Measurements from ENCODE around the gene DNAAF1.
"Not testable (repeated sequence)": the region's sequence is repeated elsewhere in the genome, so short reads cannot be mapped to it uniquely, and the experiment has no call there.

The DNAAF1 gene

GRCh38 chr16:84144859-84145639 is at the start of gene DNAAF1, which contains the start of gene HSDL1:
Gene DNAAF1, plus strand, starts transcription at chr16:84145308. Its CDS starts 133 bp downstream, at chr16:84145441.
Gene HSDL1, minus strand, starts transcription at chr16:84145177. Its CDS starts 13,856 bp downstream, at chr16:84131321.
- DNase-seq (ENCODE audit: low read depth in 2 of 2): peak; percentile 91 to 92

GRCh38 chr16:84095466-84095865 is 49.6 kb upstream of the DNAAF1 start:
- DNase-seq (ENCODE audit: low read depth in 2 of 2): no peak

- DNase-seq (ENCODE audit: low read depth in 2 of 2): no peak
These were observed 48.6 kb upstream of the DNAAF1 start for GRCh38 chr16:84096447-84097005.

- DNase-seq (ENCODE audit: low read depth in 2 of 2): no peak
These were observed 46.2 kb upstream of the DNAAF1 start for GRCh38 chr16:84098939-84099338.

DNA sequence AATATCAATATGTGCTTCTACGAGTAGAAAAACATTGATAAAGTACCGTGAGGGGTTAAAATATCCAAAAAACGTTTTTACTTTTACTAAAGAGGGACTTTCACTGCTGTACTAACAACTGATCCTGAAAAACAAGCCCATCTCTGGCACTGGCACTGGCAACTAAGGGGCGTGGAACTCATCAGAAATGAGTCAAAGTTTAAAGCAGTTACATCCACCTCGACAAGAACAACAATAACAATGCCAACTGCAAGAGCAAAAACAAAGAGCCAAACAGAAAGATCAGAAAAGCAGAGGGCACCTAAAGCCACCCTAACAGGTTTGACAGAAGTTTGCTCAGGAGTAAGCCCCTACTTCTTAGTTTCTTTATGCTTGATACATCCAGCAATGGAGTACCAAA is 41.4 kb upstream of the DNAAF1 start:
- DNase-seq (ENCODE audit: low read depth in 2 of 2): no peak

DNA sequence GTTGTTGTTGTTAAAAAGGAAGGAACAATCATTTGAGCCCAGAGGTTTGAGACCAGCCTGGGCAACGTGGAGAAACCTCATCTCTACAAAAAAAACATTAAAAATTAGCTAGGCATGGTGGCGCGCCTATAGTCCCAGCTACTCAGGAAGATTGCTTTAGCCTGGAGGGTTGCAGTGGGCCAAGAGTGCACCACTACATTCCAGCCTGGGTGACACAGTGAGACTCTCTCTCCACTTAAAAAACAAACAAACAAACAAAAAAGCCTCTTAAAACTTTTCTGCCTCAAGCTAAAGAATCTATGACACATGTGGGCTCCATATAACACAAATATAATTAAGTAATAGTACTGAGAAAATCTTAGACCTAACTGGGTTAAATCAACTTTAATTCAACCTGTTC is 40.9 kb upstream of the DNAAF1 start:
- DNase-seq (ENCODE audit: low read depth in 2 of 2): no peak

DNA sequence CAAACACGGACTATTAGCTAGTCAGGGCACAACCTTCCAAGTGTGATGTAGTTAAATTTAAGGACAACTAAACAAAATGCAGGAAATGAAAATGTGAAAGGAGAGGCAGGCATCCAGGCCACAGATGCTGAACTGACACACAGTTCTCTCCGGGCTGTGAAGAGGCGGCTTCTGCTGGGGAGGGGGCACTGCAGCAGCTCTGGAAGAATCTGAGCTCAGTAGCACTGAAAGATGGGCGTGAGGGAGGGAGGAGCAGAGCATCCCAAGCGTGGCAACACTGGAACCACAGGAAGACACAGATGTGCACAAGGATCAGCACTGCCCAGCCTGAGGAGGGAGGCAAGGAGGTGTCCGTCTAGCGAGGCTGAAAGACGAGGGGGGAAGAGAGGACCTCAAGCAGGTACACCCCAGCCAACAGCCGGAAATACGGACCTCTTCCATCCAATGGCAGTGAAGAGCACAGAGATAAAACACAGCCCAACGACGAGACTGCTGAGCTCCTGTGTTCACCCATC is 39.8 kb upstream of the DNAAF1 start:
- no peak for DNase-seq (ENCODE audit: low read depth in 2 of 2)

GRCh38 chr16:84105948-84106740 is 39.0 kb upstream of the DNAAF1 start:
- DNase-seq (ENCODE audit: low read depth in 2 of 2): no peak

DNA sequence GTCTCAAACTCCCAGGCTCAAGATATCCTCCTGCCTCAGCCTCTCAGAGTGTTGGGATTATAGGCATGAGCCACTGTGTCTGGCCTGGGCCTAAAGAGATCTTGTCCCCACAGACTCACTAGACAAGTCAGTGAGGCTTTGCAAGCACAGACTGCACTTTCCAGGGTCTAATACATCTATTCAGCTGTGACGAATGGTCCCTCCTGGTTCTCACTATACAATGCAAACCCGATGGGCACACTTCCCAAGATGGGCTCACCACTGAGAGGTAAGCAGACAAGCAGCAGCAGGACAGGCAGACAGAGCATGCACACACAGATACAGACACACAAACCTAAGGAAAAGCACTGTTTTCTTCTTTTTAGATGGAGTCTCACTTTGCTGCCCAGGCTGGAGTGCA is 37.2 kb upstream of the DNAAF1 start:
- no peak for DNase-seq (ENCODE audit: low read depth in 2 of 2)

- DNase-seq (ENCODE audit: low read depth in 2 of 2): no peak
These were observed 35.3 kb upstream of the DNAAF1 start for GRCh38 chr16:84109598-84110335.

DNA sequence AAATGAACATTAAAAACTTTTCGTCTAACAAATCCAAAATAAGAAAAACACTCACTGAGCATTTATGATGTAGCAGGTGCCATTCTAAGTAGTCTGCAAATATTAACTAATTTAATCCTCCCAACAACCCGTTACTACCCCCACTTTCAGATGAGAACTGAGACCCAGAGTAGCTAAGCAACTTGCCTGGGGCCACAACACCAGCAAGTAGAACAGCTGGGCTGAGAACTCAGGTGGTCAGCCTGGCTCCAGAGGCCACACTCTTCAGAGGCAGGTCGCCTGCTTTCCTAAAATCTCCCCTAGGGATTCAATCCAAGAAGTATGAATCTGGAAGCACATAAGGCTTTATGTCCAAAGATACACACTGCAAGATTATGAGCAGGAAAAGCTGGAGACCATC is 34.6 kb upstream of the DNAAF1 start:
- DNase-seq (ENCODE audit: low read depth in 2 of 2): no peak

GRCh38 chr16:84111525-84111924 is 33.6 kb upstream of the DNAAF1 start:
- DNase-seq (ENCODE audit: low read depth in 2 of 2): no peak

GRCh38 chr16:84111949-84112348 is 33.2 kb upstream of the DNAAF1 start:
- DNase-seq (ENCODE audit: low read depth in 2 of 2): not testable (repeated sequence)

DNA sequence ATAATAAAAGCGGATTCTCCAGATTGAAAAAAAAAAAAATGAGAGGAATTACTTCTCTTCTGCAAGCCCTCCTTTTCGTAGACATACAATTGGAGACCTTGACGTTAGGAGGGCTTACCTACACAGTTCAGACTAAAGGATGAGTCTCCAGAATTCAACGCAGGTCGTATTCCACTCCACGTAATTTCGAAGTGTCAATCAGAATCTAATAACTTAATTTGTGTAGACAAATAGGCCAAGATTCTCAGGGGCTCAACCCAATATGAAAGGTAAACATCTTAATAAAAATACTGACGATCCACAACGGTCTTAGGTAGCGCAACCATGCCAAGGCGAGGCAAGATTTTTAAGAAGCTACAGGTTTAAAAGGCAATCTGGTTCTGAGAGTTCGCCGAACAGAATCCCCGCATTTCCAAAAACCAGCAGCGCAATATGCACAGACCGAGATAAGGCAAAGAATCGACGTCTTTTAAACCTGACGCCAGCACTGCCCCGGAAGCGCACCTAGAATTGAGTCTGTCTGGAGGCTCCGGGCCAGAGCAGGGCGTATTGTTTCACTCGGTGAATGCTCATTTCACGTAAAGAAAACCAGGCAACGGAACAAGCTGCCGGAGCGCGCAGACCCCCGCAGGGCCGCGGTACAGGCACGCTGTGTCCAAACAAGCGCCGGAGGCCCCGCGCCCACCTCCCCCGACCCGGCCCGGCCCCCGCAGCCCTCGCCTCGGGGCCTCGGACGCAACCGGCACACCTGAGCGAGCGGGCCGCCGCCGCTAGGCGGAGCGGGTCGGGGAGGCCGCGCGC is 29.0 kb upstream of the DNAAF1 start:
- DNase-seq (ENCODE audit: low read depth in 2 of 2): peak in 1 of 2 donors; percentile 14

- peak; percentile 96 to 97 for DNase-seq (ENCODE audit: low read depth in 2 of 2)
These were observed 28.2 kb upstream of the DNAAF1 start, which contains the start of gene MBTPS1 for GRCh38 chr16:84116720-84117493. Gene MBTPS1, minus strand, starts transcription at chr16:84116942. Its CDS starts 15,159 bp downstream, at chr16:84101783.

GRCh38 chr16:84117494-84117843 is 27.6 kb upstream of the DNAAF1 start:
- DNase-seq (ENCODE audit: low read depth in 2 of 2): no peak

DNA sequence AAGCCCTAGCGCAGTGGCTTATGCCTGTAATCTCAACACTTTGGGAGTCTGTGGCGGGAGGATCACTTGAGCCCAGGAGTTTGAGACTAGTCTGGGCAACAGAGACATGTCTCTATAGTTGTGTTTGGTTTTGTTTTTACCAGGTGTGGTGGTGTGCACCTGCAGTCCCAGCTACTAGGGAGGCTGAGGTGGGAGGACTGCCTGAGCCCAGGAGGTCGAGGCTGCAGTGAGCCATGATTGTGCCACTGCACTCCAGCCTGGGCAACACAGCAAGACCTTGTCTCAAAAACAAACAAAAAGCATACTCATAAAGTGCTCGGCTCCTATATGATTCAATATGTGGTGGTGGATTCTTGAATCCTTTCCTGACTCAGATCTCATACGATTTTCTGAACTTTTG is 26.8 kb upstream of the DNAAF1 start:
- not testable (repeated sequence) for DNase-seq (ENCODE audit: low read depth in 2 of 2)

DNA sequence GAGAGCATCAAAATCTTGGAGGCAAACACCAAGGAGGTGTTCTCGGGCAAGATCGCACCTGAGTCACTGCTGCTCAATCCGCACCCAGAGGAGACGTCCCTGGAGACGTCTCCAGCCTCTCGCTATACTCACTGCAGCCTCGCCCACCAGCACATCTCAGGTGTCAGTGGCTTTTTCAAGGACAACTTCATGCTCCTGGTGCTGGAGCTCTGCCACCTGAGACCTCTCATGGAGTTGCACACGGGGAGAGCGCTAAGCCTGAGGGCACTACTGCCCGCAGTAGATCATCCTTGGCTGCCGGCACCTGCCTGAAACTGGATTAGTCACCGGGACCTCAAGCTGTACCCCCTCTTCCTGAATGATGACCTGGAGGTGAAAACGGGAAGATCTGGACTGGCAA is 25.7 kb upstream of the DNAAF1 start:
- no peak for DNase-seq (ENCODE audit: low read depth in 2 of 2)

GRCh38 chr16:84120023-84120422 is 25.1 kb upstream of the DNAAF1 start:
- no peak for DNase-seq (ENCODE audit: low read depth in 2 of 2)

DNA sequence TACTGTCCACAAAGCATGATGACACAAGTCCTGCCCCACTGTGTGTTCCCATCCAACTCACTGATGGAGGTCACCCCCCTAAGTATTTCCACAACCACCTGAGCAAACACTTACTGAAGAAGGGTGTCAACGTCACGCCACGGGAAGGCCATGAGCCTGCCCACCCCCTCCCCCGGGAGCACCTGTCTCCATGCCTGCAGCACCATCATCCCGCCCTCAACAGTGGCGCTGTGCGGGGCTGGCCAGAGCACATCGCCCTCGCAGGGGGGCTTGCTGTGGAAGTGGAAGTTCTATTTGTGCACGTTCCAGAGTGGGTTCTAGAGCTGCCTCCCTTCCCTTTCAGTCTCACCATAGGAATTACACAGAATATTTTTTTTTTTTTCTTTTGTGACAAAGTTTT is 24.1 kb upstream of the DNAAF1 start:
- DNase-seq (ENCODE audit: low read depth in 2 of 2): no peak

All from stimulated activated CD8-positive, alpha-beta memory T cell treated with anti-CD3 and anti-CD28 coated beads, Interleukin-2, amount 100 ng/mL, for 1 hour (primary cell).